ENCODE results near the gene CA10. TPM values are rescaled to one million over a fixed set of nuclear protein-coding genes. Genes with fewer than 3 reads are reported as not detected.

The CA10 gene
- polyA plus RNA-seq, 1 donor from 2014 or later = 6.2 TPM

DNA sequence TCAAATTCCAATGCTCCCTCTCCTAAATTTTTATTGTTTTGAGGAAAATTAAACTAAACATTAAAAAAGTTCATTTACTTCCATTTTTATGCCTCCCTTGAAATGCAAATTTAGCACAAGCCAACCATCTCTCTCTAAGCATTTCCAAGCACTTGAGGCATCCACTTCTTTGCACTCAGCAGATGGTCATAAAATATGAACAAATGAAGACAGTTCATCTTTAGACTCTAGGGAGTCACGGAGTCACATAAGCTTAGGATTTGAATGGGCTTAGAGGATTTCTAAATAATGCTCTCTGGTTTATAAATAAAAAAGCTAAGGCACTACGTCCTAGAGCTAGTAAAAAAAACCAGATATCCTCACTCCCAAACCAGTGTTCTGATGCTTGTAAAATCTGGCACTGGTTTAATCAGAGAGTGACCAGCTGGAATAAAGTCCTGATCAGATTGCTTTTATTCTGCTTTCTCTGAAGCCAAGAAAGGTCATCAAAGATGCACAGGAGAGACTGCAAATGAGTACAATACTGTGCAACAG lies 204.2 kb downstream of the CA10 start:
- Histone ChIP-seq H3K9me3 (ENCODE audit: low read length) (no peaks in the 10 kb centered on the region), H3K79me2 (replicated peaks; ENCODE audit: insufficient read depth, low read length) (no peaks in the 10 kb centered on the region), H3K4me3 (ENCODE audit: low read length) (no peak overlapping the region), H3K27ac (ENCODE audit: low read length) (no peak overlapping the region), H3K27me3 (ENCODE audit: insufficient read depth, low read depth, low read length) (no peaks in the 10 kb centered on the region), H3K9ac (ENCODE audit: low read length) (no peak overlapping the region), H3F3A (ENCODE audit: insufficient read depth, low read length, poor library complexity, severe bottlenecking) (no peaks in the 10 kb centered on the region), H2AFZ (ENCODE audit: low read depth, low read length) (no peak overlapping the region), H3K36me3 (ENCODE audit: insufficient read depth, low read length) (no peaks in the 10 kb centered on the region), H4K20me1 (ENCODE audit: insufficient read depth) (no peaks in the 10 kb centered on the region), H3K9me2 (ENCODE audit: insufficient read depth, low read length) (no peaks in the 10 kb centered on the region), H3K4me2 (ENCODE audit: low read length) (no peak overlapping the region)
- TF ChIP-seq REST (IDR thresholded peaks at IDR 0.05; ENCODE audit: borderline replicate concordance) = no peak
- TF ChIP-seq MXI1 (conservative IDR thresholded peaks at IDR 0.05; ENCODE audit: poor library complexity, severe bottlenecking) = no peak
- TF ChIP-seq EP300 (conservative IDR thresholded peaks at IDR 0.05; ENCODE audit: poor library complexity, severe bottlenecking) = no peak
- no peak for TF ChIP-seq RAD21 (conservative IDR thresholded peaks at IDR 0.05)
- TF ChIP-seq SMC3 (conservative IDR thresholded peaks at IDR 0.05; ENCODE audit: poor library complexity) = no peak
- TF ChIP-seq TAF1 (IDR thresholded peaks at IDR 0.05; ENCODE audit: low read depth) = no peak
- no peak for TF ChIP-seq POLR2AphosphoS5 (IDR thresholded peaks at IDR 0.05)
- TF ChIP-seq, protein P1, sequence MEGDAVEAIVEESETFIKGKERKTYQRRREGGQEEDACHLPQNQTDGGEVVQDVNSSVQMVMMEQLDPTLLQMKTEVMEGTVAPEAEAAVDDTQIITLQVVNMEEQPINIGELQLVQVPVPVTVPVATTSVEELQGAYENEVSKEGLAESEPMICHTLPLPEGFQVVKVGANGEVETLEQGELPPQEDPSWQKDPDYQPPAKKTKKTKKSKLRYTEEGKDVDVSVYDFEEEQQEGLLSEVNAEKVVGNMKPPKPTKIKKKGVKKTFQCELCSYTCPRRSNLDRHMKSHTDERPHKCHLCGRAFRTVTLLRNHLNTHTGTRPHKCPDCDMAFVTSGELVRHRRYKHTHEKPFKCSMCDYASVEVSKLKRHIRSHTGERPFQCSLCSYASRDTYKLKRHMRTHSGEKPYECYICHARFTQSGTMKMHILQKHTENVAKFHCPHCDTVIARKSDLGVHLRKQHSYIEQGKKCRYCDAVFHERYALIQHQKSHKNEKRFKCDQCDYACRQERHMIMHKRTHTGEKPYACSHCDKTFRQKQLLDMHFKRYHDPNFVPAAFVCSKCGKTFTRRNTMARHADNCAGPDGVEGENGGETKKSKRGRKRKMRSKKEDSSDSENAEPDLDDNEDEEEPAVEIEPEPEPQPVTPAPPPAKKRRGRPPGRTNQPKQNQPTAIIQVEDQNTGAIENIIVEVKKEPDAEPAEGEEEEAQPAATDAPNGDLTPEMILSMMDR (IDR thresholded peaks at IDR 0.05; ENCODE audit: poor library complexity, severe bottlenecking) = no peak
- no peak for TF ChIP-seq EZH2 (IDR thresholded peaks at IDR 0.05; ENCODE audit: borderline replicate concordance, insufficient read depth, low read length, poor library complexity, severe bottlenecking)

DNA sequence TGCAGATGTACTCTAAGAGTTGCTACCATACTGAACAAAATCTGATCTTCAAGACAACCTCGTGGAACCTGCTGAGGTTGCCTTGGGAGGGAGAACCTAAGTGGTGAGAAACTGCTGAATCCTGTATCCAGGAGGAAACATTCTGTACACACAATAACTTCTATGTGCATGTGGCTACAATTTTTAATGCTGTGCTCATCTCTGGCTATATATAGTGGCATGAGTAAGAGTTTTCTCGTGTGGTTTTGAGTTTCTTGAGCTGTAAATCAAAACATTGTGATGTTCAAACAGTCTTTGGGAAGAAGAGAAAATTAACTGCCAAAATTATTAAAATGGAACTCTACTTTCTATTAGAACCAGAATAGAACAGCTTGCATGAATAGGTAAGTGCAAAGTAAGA lies 206.8 kb downstream of the CA10 start:
- H3K4me2 ChIP-seq (ENCODE audit: low read length) = no peak overlapping the region
- H3K79me2 ChIP-seq (replicated peaks; ENCODE audit: insufficient read depth, low read length) = no peaks in the 10 kb centered on the region
- H3K27me3 ChIP-seq (ENCODE audit: insufficient read depth, low read depth, low read length) = no peaks in the 10 kb centered on the region
- H3K27ac ChIP-seq (ENCODE audit: low read length) = no peak overlapping the region
- TF ChIP-seq TAF1 (IDR thresholded peaks at IDR 0.05; ENCODE audit: low read depth) (no peak), EZH2 (IDR thresholded peaks at IDR 0.05; ENCODE audit: borderline replicate concordance, insufficient read depth, low read length, poor library complexity, severe bottlenecking) (no peak), MXI1 (conservative IDR thresholded peaks at IDR 0.05; ENCODE audit: poor library complexity, severe bottlenecking) (no peak), REST (IDR thresholded peaks at IDR 0.05; ENCODE audit: borderline replicate concordance) (no peak), SMC3 (conservative IDR thresholded peaks at IDR 0.05; ENCODE audit: poor library complexity) (no peak), RAD21 (conservative IDR thresholded peaks at IDR 0.05) (no peak), POLR2AphosphoS5 (IDR thresholded peaks at IDR 0.05) (no peak)
- H3K9me2 ChIP-seq (ENCODE audit: insufficient read depth, low read length) = no peaks in the 10 kb centered on the region
- H3K9me3 ChIP-seq (ENCODE audit: low read length) = no peaks in the 10 kb centered on the region
- H3K9ac ChIP-seq (ENCODE audit: low read length) = no peak overlapping the region
- no peaks in the 10 kb centered on the region for H4K20me1 ChIP-seq (ENCODE audit: insufficient read depth)
- H2AFZ ChIP-seq (ENCODE audit: low read depth, low read length) = no peak overlapping the region
- no peak overlapping the region for H3K4me3 ChIP-seq (ENCODE audit: low read length)
- H3K36me3 ChIP-seq (ENCODE audit: insufficient read depth, low read length) = no peaks in the 10 kb centered on the region
- no peaks in the 10 kb centered on the region for H3F3A ChIP-seq (ENCODE audit: insufficient read depth, low read length, poor library complexity, severe bottlenecking)
